GM12872 (cell line): ENCODE data around the gene RBKS.

Experiments
- TF ChIP-seq, protein P1 (sequence below): IDR thresholded peaks from 3 replicates; pipeline ENCODE4 v1.5.1; 2011; ENCODE audit warnings: low read depth, mild to moderate bottlenecking, low read length, moderate library complexity; ENCODE audit not compliant: insufficient read depth

Gene RBKS

DNA sequence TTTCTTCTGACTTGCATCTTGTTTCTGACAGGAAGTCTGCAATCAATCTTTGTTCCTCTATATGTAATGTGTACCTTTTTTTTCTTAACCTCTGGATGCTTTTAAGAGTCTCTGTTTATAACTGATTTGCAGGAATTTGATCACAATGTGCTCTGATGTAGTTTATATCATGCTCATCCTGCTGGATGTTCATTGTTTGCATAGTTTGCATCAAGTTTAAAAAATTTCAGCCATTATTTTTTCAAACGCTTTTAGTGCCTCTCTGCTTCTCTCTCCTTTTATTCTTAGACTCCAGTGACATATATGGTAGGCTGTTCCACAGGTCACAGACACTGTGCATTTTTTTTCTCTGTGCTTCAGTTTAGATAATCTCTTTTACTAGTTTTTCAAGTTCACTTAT is 23.9 kb downstream of the RBKS start:
- TF ChIP-seq, protein P1, sequence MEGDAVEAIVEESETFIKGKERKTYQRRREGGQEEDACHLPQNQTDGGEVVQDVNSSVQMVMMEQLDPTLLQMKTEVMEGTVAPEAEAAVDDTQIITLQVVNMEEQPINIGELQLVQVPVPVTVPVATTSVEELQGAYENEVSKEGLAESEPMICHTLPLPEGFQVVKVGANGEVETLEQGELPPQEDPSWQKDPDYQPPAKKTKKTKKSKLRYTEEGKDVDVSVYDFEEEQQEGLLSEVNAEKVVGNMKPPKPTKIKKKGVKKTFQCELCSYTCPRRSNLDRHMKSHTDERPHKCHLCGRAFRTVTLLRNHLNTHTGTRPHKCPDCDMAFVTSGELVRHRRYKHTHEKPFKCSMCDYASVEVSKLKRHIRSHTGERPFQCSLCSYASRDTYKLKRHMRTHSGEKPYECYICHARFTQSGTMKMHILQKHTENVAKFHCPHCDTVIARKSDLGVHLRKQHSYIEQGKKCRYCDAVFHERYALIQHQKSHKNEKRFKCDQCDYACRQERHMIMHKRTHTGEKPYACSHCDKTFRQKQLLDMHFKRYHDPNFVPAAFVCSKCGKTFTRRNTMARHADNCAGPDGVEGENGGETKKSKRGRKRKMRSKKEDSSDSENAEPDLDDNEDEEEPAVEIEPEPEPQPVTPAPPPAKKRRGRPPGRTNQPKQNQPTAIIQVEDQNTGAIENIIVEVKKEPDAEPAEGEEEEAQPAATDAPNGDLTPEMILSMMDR, result no peak

DNA sequence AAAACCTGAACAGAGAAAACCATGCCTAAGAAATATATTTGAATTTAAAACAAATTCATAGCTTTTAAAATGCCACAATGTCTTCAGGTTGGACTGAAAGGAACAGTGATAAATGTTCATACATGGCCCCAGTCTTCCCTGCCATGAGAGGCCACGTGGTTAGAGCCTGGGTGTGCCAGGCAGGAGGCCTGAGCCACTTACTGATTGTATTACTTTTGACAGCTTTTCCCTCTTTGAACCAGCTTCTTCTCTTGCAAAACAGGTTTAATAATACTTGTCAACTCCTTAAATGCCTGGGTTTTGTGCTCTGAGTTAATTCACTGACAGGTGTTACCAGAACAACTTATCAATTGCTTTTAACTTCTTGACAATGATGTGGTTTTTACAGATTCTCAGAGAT is 27.0 kb downstream of the RBKS start:
- TF ChIP-seq, protein P1, result no peak

DNA sequence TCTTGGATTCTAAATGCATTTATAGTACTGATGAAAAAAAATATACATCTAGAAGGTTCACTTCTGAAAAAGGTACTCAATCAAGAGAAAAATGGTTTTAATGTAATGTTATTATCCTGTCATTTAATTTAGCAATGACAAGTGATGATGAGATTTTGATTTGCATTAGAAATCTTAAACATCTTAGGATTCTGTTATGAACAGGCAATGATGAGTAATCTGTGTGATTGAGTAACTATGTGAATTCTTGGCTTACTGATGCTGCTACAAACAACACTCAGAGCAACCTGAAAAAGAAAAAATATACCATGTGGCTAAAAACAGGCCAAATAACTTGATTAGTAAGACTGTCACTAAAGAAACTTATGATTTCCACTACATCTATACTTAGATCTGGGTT is 30.1 kb downstream of the RBKS start:
- TF ChIP-seq, protein P1, result no peak

DNA sequence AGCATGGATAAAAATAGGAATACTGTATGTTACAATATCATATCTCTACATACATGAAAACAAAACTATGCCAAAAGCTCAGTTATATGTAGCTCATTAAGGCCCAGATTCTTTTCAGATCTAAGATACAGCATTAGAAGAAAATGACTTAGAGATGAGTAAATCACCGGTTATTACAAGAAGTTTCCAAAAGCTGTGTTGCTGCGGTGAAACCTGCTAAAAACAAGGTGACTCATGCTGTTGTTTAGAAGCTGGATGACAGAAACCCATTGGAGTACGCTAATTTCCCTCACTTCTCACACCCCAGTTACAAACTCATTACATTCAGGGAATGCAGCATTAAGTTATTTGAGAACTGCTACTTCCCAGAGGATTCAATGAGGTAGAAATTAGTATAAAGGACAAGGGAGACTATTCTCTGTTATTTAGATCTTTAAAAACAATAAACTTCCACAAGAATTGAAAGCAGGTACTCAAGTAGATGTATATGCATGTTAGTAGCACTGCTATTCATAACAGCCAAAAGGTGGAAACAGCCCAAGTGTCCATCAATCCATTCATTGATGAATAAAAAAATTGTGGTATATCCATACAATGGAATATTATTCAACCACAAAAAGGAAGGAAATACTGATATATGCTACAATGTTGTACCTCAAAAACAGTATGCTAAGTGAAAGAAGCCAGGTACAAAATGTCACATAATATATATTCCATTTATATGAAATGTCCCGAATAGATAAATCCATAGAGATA is 32.6 kb downstream of the RBKS start:
- TF ChIP-seq, protein P1, result no peak

DNA sequence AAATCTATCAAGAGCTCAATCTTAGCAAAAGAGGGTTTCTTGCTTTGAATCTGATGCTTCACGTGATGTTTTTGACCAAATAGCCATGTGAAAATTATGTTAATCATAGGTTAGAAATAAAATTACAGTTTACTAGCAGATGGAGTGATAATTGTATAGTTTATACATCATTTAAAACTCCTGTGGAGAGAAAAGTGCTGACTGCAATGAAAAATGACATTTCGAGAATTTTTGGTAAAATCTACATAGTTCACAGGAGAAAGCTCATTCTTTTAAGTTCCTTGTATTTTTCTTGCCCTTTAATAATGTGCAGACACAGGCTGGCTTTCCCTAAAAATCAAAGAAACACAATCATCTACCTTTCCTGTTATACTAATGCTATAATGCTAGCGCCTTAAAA is 33.2 kb downstream of the RBKS start:
- TF ChIP-seq, protein P1, result no peak

DNA sequence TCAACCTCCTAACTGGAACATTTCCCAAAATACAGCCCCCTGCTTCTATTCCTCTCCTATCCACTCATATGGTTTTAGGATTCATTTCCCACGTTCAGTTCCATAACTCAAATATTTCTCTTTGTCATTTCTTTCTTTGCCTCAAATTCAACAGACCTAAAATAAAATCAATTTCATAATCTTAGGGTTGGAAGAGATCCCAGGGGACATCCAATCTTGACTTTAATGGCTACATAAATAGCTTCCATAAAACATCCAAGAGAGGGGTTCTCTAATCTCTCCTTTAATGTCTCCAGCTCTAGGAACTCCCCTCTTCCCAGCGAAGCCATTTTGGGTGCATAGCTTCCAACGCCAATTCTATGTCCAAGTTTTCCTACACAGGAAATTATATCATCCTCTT is 33.8 kb downstream of the RBKS start:
- TF ChIP-seq, protein P1, result no peak

DNA sequence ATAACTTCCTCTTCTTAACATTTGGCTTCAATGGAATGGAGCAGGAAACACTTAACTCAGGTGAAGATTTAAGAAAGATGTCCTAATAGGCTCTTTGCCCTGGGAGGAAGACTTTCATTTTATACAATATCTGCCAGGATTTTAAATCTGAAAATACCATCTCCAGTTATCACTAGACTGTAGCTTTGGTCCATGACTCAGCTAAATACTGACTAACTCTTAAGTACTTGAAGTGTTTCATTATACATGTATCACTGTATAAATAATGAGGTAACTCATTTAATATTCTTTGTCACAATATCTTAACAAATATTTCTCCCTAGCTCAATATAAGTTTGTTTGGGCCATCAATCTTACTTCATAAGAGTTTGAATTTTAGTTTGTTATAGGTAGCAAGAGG is 34.7 kb downstream of the RBKS start:
- TF ChIP-seq, protein P1, result no peak
